HL-60 (cell line): ENCODE results near the gene ILDR1.

Source experiments
- GABPA ChIP-seq: IDR thresholded peaks from 2 replicates; pipeline ENCODE4 v1.6.1; 2012; ENCODE audit warnings: low read depth
- POLR2AphosphoS5 ChIP-seq: IDR thresholded peaks from 2 replicates; pipeline ENCODE4 v1.6.1; 2012; ENCODE audit warnings: low read depth
- TF ChIP-seq, protein P1 (sequence below): IDR thresholded peaks from one replicate; pipeline ENCODE4 v1.5.1; 2011; ENCODE audit warnings: low read length, control low read depth, inconsistent platforms; ENCODE audit not compliant: insufficient read depth
- TF ChIP-seq, protein P2 (sequence below): IDR thresholded peaks from 2 replicates; pipeline ENCODE4 v1.6.1; 2012; ENCODE audit warnings: low read depth; ENCODE audit not compliant: insufficient replicate concordance

DNA sequence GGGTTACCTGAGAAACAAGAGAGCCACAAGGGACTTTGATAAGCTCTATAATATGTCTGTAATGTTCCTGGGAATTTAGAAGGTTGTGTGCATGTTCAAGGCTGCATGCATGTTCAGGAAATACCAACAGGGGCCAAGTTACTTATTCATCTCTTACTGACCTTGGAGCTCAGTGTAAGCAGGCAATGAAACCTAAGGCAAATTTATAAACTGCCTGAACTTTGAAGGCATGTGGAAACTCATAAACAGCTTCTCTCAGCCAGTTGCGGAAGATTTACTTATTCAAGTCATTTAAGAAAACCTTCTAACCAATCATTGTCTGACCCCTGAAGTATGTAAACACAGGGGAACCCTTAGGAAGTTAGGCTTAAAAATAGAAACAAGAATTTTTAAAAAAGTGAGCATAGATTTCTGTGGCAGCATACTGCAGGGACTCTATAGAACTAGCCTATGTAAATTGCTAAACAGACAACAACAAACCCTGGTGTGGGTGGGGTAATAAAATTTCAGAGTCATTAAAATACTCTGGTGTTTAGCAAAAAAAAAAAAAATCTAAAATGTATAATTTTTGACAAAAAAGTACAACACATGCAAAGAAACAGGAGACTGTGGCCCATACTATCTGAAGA is 70.6 kb downstream of the ILDR1 start:
- TF ChIP-seq POLR2AphosphoS5 (no peak), GABPA (no peak)
- TF ChIP-seq, protein P1, sequence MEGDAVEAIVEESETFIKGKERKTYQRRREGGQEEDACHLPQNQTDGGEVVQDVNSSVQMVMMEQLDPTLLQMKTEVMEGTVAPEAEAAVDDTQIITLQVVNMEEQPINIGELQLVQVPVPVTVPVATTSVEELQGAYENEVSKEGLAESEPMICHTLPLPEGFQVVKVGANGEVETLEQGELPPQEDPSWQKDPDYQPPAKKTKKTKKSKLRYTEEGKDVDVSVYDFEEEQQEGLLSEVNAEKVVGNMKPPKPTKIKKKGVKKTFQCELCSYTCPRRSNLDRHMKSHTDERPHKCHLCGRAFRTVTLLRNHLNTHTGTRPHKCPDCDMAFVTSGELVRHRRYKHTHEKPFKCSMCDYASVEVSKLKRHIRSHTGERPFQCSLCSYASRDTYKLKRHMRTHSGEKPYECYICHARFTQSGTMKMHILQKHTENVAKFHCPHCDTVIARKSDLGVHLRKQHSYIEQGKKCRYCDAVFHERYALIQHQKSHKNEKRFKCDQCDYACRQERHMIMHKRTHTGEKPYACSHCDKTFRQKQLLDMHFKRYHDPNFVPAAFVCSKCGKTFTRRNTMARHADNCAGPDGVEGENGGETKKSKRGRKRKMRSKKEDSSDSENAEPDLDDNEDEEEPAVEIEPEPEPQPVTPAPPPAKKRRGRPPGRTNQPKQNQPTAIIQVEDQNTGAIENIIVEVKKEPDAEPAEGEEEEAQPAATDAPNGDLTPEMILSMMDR = no peak
- TF ChIP-seq, protein P2, sequence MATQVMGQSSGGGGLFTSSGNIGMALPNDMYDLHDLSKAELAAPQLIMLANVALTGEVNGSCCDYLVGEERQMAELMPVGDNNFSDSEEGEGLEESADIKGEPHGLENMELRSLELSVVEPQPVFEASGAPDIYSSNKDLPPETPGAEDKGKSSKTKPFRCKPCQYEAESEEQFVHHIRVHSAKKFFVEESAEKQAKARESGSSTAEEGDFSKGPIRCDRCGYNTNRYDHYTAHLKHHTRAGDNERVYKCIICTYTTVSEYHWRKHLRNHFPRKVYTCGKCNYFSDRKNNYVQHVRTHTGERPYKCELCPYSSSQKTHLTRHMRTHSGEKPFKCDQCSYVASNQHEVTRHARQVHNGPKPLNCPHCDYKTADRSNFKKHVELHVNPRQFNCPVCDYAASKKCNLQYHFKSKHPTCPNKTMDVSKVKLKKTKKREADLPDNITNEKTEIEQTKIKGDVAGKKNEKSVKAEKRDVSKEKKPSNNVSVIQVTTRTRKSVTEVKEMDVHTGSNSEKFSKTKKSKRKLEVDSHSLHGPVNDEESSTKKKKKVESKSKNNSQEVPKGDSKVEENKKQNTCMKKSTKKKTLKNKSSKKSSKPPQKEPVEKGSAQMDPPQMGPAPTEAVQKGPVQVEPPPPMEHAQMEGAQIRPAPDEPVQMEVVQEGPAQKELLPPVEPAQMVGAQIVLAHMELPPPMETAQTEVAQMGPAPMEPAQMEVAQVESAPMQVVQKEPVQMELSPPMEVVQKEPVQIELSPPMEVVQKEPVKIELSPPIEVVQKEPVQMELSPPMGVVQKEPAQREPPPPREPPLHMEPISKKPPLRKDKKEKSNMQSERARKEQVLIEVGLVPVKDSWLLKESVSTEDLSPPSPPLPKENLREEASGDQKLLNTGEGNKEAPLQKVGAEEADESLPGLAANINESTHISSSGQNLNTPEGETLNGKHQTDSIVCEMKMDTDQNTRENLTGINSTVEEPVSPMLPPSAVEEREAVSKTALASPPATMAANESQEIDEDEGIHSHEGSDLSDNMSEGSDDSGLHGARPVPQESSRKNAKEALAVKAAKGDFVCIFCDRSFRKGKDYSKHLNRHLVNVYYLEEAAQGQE = no peak
